Pancreas (tissue), 10 donors: ENCODE data around the gene NDUFAF8. TPM values are rescaled to one million over a fixed set of nuclear protein-coding genes. Genes with fewer than 3 reads are reported as not detected.
A peak's percentile ranks its signal among the peaks of the same experiment; 100 is the strongest.

Experiments used
- ATAC-seq, 4 donors: fragments of 200-7000 bp; cut with Tn5 transposase; one replicate each; pipeline versions ENCODE4 v1.8.0 to v1.9.1; 2020; ENCODE audit warnings: mild to moderate bottlenecking in 4 of 4, moderate library complexity in 4 of 4
- DNase-seq, 6 donors: peaks; one replicate each; pipeline ENCODE4 v3.0.0-alpha.2; 2020
- FAIRE-seq: peaks from 2 replicates; lab custom pipeline; 2012; peaks lifted over from hg19 to GRCh38; lab: Jason Lieb, UNC
- H3K27ac ChIP-seq, 4 donors: fragments of 200-600 bp; sonication (generic); 1 replicate in 3 of 4; 2 replicates in 1 of 4; pipeline versions ENCODE4 v1.5.0 to v1.8.0; 2020
- H3K27me3 ChIP-seq, 4 donors: fragments of 200-600 bp; one replicate each; pipeline ENCODE4 v1.8.0; 2021
- H3K36me3 ChIP-seq, 3 donors: fragments of 200-600 bp; sonication (generic) in 1 of 3; one replicate each; pipeline versions ENCODE4 v1.5.0 to v1.8.0; 2020 to 2021
- H3K4me1 ChIP-seq, 3 donors: fragments of 200-600 bp; one replicate each; pipeline ENCODE4 v1.8.0; 2021
- H3K4me3 ChIP-seq, 4 donors: fragments of 200-600 bp; sonication (generic) in 2 of 4; one replicate each; pipeline versions ENCODE4 v1.5.0 to v1.8.0; 2020 to 2021
- H3K9me3 ChIP-seq, 4 donors: fragments of 200-600 bp; one replicate each; pipeline ENCODE4 v1.8.0; 2021
- WGBS, 2 donors: extraction: QIAGEN DNeasy Blood & Tissue Kit; methylation state at CpG; one replicate each; pipeline ENCODE4 v1.1.7; 2013; 5-methylcytosine and 5-hydroxymethylcytosine counted together
- intact Hi-C, 3 donors: fragments of 100-400 bp; cut with DNase I; formaldehyde crosslinking; loops; one replicate each; pipeline versions ENCODE4 v1.11.1 to v1.14.2; 2022
- polyA plus RNA-seq, 2 donors: library from polyadenylated mRNA; stranded (reverse); fragments of 200-250 nt; gene quantifications; one replicate each; pipeline ENCODE4 v1.2.3, GENCODE V29; 2013
- total RNA-seq, 6 donors: library from RNA; stranded (reverse); fragmentation: NEBNext Ultra II Directional in 4 of 6; extraction: Animal tissue kit (Norgen Biotek cat#: 25700) in 4 of 6; gene quantifications; one replicate each; pipeline versions ENCODE4 v1.2.1 to v1.2.4, GENCODE V29; 2021 to 2023
- TF ChIP-seq, protein P1 (sequence below), 4 donors: fragments of 200-600 bp; sonication (generic) in 3 of 4; IDR thresholded peaks; one replicate each; pipeline versions ENCODE4 v1.5.0 to v1.8.0; 2021; ENCODE audit warnings: antibody characterized with exemption in 4 of 4
- donor health status: healthy with polysubstance abuse.
- donor health status: DM: no; HTN: no; CAD: no; lungs with moderate emphysema.
- donor health status: DM: no; HTN: no; CAD: no.
- donor health status: control.
- donor health status: control.
- donor health status: Bipolar disorder and iron deficiency.
- donor health status: DM: yes; HTN: yes; CAD: no.
- donor health status: DM: no; HTN: no; CAD: no.
- donor health status: DM: no; HTN: no; CAD: no.
- donor health status: DM: yes; HTN: yes; CAD: no.

The NDUFAF8 gene
- total and polyA plus RNA-seq, 8 donors: 17.5 to 34.1 (median 21.9) TPM

DNA sequence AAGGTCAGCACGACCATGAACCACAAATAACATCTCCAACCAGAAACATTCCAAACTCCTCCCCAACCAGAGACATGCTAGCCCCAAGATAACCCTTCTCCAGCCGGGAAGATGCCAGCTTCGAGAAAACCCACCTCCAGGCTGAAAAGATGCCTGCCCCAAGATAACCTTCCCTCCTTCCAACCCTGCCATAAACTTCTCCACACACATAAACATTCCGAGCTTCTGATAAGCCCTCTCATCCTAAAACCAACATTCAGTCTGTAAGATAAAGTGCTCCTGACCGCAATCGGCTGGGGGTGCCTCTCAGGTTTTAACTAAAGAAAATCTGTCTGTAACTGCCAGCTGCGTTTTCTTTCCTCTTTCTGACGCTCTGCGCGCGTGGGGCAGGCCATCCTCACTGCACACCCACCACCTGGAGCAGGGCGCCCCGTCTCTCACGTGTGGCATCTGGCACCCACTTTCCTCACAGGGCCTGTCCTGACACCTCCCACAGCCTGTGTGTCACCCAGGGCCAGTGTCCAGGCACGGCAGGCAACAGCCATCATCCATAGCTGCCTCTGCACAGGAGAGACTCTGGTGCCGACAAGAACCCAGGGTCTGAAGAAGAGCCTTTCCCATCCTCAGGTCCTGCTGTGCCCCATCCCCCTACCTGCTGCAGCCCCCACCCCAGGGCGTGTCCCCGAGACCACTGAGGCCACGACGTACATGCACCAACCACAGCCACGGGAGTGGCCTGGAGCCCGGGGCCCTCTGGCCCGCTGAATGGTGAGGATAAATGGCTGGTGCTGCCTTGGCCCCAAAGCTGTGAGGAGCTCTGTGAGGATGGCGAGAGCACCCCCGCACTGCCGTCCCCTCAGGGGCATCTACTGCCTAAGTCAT, 3.9 kb upstream of the NDUFAF8 start:
- Histone ChIP-seq H3K36me3 (peaks cover 0 to 4% (median 0%) of the 10 kb centered on the region in 3 donors), H3K27me3 (no peaks in the 10 kb centered on the region), H3K27ac (no peak overlapping the region), H3K9me3 (no peaks in the 10 kb centered on the region), H3K4me1 (peaks cover 0 to 9% (median 7%) of the 10 kb centered on the region in 3 donors), H3K4me3 (no peak overlapping the region)
- FAIRE-seq (no peak), ATAC-seq (no peak), DNase-seq (peak in 2 of 6 donors; percentile 24 to 42)
- intact Hi-C loops: no loop called here
- TF ChIP-seq, protein P1, sequence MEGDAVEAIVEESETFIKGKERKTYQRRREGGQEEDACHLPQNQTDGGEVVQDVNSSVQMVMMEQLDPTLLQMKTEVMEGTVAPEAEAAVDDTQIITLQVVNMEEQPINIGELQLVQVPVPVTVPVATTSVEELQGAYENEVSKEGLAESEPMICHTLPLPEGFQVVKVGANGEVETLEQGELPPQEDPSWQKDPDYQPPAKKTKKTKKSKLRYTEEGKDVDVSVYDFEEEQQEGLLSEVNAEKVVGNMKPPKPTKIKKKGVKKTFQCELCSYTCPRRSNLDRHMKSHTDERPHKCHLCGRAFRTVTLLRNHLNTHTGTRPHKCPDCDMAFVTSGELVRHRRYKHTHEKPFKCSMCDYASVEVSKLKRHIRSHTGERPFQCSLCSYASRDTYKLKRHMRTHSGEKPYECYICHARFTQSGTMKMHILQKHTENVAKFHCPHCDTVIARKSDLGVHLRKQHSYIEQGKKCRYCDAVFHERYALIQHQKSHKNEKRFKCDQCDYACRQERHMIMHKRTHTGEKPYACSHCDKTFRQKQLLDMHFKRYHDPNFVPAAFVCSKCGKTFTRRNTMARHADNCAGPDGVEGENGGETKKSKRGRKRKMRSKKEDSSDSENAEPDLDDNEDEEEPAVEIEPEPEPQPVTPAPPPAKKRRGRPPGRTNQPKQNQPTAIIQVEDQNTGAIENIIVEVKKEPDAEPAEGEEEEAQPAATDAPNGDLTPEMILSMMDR (IDR thresholded peaks at IDR 0.05): no peak
- WGBS, 2 donors: 88 to 94% methylated on average over 26 of the region's 26 CpGs

DNA sequence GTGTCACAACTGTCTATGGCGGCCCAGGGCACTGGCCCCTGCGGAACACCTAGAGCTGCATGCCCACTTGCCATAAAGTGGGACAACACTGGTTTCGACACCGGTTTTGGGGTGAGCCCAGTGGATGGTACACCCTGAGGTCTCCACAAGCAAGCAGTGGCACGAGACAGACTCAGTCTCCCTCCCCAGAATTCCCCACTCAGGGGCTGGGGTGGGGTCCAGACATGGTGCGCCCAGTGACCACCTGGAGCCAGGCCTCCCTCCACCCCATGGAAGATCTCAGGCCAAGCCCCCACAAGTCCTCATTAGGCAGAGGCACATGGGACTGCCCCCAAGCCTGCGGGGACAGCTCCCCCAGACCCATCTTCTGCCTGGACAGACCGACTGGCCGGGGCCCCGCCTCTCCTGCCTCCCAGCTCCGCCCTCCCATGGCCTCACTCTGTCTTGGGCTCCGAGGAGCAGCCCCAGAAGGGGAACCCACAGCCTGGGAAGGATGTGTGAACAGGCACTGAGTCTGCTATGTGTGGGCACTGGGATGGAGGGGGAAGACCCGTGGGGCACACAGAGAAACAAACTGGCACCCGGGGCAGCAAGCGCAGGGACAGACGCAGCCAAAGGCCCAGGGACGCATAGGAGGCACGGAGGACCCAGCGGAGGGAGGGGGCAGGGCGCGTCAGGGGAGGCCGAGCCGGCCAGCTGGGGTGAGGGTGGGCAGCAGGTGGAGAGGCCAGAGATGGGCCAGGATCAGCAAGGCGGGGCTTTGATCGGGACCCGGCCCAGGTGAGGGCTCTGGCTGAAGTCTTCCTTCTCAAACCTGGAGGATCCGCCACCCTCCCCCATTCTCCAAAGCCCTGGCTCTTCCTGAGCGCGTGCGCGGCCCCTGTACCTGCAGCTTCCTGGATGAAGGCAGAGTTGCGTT, 3.0 kb upstream of the NDUFAF8 start:
- Histone ChIP-seq H3K27ac (no peak overlapping the region), H3K9me3 (no peaks in the 10 kb centered on the region), H3K4me3 (no peak overlapping the region), H3K27me3 (no peaks in the 10 kb centered on the region), H3K36me3 (peaks cover 0 to 2% (median 0%) of the 10 kb centered on the region in 3 donors), H3K4me1 (peaks cover 0 to 10% (median 7%) of the 10 kb centered on the region in 3 donors)
- WGBS, 2 donors: 90 to 92% methylated on average over 32 of the region's 32 CpGs
- ATAC-seq (no peak), FAIRE-seq (no peak), DNase-seq (peak in 2 of 6 donors; percentile 37 to 75)
- intact Hi-C loops: no loop called here
- TF ChIP-seq, protein P1 (IDR thresholded peaks at IDR 0.05): no peak

DNA sequence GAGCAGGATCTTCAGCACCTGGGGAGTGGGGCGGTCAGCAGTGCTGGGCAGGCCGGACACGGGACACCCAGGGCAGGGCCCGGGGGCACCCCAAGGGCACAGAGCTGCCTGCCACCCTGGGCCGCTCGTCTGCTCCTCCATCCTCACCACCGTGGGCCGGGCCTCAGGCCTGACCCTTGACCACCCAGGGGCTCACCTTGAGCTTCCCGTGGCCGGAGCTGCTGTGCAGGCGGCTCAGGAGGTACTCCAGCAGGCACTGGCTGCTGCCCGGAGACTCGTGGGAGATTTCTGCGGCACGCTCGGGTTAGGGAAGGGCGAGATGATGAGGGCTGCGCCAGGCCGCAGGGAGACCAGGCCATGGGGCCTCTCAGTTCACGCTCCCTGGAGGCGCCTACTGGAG, 2.3 kb upstream of the NDUFAF8 start:
- Histone ChIP-seq H3K27ac (no peak overlapping the region), H3K9me3 (no peaks in the 10 kb centered on the region), H3K4me1 (peaks cover 0 to 10% (median 7%) of the 10 kb centered on the region in 3 donors), H3K4me3 (no peak overlapping the region), H3K36me3 (no peaks in the 10 kb centered on the region), H3K27me3 (no peaks in the 10 kb centered on the region)
- DNase-seq (peak in 2 of 6 donors; percentile 34 to 77), ATAC-seq (no peak), FAIRE-seq (no peak)
- 87% methylated on average over 21 of the region's 21 CpGs for WGBS, 2 donors
- intact Hi-C loops: no loop called here
- TF ChIP-seq, protein P1 (IDR thresholded peaks at IDR 0.05): no peak

DNA sequence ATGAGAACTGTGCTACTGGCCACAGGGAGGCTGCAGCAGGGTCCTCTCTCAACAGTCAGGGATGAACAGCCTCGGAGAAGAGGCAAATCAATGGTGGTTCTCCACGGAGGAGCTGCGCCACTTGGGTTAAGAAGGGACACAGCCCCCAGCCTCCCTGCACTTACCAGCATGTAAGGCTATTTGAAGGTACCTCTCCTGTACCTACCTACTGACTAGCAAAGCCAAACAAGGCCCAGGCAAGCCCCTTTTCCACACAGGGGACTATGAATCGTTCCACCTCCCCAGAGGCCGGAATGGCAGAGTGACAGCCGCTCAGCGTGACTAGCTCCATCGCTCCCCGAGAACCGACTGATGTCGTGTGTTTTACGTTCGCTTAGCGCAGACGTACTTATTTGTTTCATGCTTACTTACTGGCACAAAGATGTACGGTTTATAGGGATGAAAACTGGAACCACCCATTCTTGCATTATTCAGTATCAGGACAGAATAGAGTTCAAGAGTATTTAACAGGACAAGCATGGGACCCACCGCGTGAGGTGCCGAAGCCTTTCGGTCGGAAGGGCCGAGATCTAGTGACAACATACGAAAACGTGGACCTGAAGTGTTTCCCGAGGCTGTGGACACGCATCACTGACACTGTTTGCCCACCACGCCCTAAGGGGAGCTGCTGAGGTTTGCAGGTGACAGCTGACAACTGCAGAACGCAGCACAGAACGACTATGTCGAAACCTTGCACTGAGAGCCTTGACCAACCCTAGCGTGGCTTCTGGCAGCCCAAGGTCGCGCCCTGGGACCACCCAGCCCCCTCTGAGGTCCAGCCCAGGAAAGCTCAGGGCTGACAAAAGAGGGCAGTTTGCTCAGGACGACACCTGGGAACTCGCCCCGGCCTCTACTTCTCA, 1.3 kb upstream of the NDUFAF8 start:
- TF ChIP-seq, protein P1 (IDR thresholded peaks at IDR 0.05): no peak
- DNase-seq: peak in 2 of 6 donors; percentile 27 to 37
- Histone ChIP-seq H3K36me3 (no peaks in the 10 kb centered on the region), H3K4me1 (peaks cover 0 to 10% (median 7%) of the 10 kb centered on the region in 3 donors), H3K9me3 (no peaks in the 10 kb centered on the region), H3K4me3 (peak overlapping the region; percentile 84 to 98 (median 94)), H3K27me3 (no peaks in the 10 kb centered on the region), H3K27ac (no peak overlapping the region)
- no peak for ATAC-seq
- FAIRE-seq: no peak
- intact Hi-C loops: no loop called here
- WGBS, 2 donors: 38 to 45% methylated on average over 36 of the region's 36 CpGs
